Fibroblast of lung (primary cell): ENCODE measurements around the gene ACTN1.

ENCODE experiments used
- CTCF ChIP-seq, 2 donors: IDR thresholded peaks in 1 of 2; conservative IDR thresholded peaks in 1 of 2; 1 replicate in 1 of 2; 2 replicates in 1 of 2; pipeline ENCODE4 v1.5.1; 2011 to 2012; ENCODE audit warnings: low read length in 2 of 2, control low read depth in 1 of 2, inconsistent platforms in 1 of 2, low read depth in 1 of 2, mild to moderate bottlenecking in 1 of 2
- EZH2 ChIP-seq: IDR thresholded peaks from 2 replicates; pipeline ENCODE4 v1.5.1; 2012; ENCODE audit warnings: low read length, control low read depth, mild to moderate bottlenecking; ENCODE audit errors: missing control alignments

DNA sequence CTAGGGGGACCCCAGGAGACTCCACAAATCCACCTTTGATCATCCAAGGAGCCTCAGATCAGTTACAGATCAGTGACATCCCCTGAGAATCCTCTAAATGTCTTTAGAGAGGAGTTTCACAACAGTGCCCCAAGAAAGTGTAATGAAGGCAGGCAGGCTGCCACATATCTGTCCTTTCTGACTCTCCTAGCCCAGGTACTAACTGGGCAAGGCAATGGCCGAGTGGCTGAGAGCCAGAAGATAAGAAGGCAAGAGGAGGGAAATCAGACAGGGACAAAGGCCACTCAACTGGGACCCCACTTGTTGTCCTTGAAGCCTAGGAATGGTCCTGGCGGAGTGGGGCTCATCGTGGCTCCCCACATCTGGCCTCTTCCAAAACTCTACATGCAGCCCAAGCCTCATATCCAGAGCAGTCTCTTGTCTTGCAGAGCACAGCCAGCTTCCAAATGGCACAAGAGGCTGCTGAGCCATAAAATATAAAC lies 11.6 kb downstream of the ACTN1 start:
- TF ChIP-seq CTCF (conservative IDR thresholded peaks at IDR 0.05 in 1 of 2, IDR thresholded peaks at IDR 0.05 in 1 of 2; ENCODE audit: low read depth in 1 of 2, low read length in 2 of 2) (no peak), EZH2 (no peak)
